Activated B cell treated with CpG ODN at 0.5 μM for 24 hours (primary cell): ENCODE results near the gene GSAP. TPM values are rescaled to one million over a fixed set of nuclear protein-coding genes. Genes with fewer than 3 reads are reported as not detected.

Experiments
- ATAC-seq: fragments of 200-7000 bp; cut with Tn5 transposase; one replicate; pipeline ENCODE4 v1.10.0; 2021; ENCODE audit warnings: low read depth, mild to moderate bottlenecking, moderate library complexity
- CTCF ChIA-PET: fragments of 350-600 bp; sonication (Branson Sonifier 250); formaldehyde crosslinking; loops from one replicate; lab custom pipeline; 2021; ENCODE audit warnings: antibody characterized with exemption; lab: Charles Lee
- POLR2A ChIA-PET: fragments of 350-600 bp; sonication (Branson Sonifier 250); formaldehyde crosslinking; loops from one replicate; lab custom pipeline; 2021; ENCODE audit warnings: antibody characterized with exemption; lab: Charles Lee
- DNase-seq: peaks from one replicate; pipeline ENCODE4 v3.0.0; 2022
- H3K27ac Mint-ChIP-seq: one replicate; pipeline ENCODE4 v1.8.0; 2020; ENCODE audit warnings: mixed read lengths
- H3K27me3 Mint-ChIP-seq: one replicate; pipeline ENCODE4 v1.8.0; 2021; ENCODE audit warnings: mixed read lengths
- H3K36me3 Mint-ChIP-seq: one replicate; pipeline ENCODE4 v1.8.0; 2021; ENCODE audit warnings: low read depth, mixed read lengths
- H3K4me1 Mint-ChIP-seq: one replicate; pipeline ENCODE4 v1.8.0; 2021; ENCODE audit warnings: mixed read lengths
- H3K4me3 Mint-ChIP-seq: one replicate; pipeline ENCODE4 v1.8.0; 2020; ENCODE audit warnings: mild to moderate bottlenecking, mixed read lengths
- H3K9me3 Mint-ChIP-seq: one replicate; pipeline ENCODE4 v1.8.0; 2020; ENCODE audit warnings: mixed read lengths
- CTCF ChIP-seq: fragments of 200-600 bp; IDR thresholded peaks from one replicate; pipeline ENCODE4 v1.8.0; 2022; ENCODE audit warnings: antibody characterized with exemption, mild to moderate bottlenecking
- intact Hi-C: fragments of 100-400 bp; cut with micrococcal nuclease; formaldehyde crosslinking; loops from one replicate; pipeline ENCODE4 v1.15.1; 2024
- total RNA-seq: library from RNA; stranded (reverse); gene quantifications from 2 replicates; pipeline ENCODE4 v1.2.3, GENCODE V29; 2022

GSAP gene
- total RNA-seq, 1 donor from 2014 or later = 91.2 TPM

- intact Hi-C loops = no loop called here
- no peaks in the 10 kb centered on the region for H3K9me3 Mint-ChIP-seq
- ChIA-PET POLR2A (no interaction called here), CTCF (no interaction called here)
- H3K36me3 Mint-ChIP-seq = no peaks in the 10 kb centered on the region
- H3K27ac Mint-ChIP-seq = no peak overlapping the region
- no peak for ATAC-seq
- DNase-seq = no peak
- peaks cover 12% of the 10 kb centered on the region for H3K4me1 Mint-ChIP-seq
- no peak for TF ChIP-seq CTCF
- no peaks in the 10 kb centered on the region for H3K27me3 Mint-ChIP-seq
- H3K4me3 Mint-ChIP-seq = no peak overlapping the region
Measured at GRCh38 chr7:77450054-77450453, 33.9 kb upstream of the GSAP start.

- POLR2A ChIA-PET = no interaction called here
- Mint-ChIP-seq H3K27me3 (no peaks in the 10 kb centered on the region), H3K4me3 (no peak overlapping the region), H3K9me3 (no peaks in the 10 kb centered on the region), H3K36me3 (no peaks in the 10 kb centered on the region), H3K27ac (no peak overlapping the region), H3K4me1 (peaks cover 5% of the 10 kb centered on the region)
- CTCF ChIA-PET = no interaction called here
- TF ChIP-seq CTCF = no peak
- intact Hi-C loops = loop anchor here (2.0 kb wide), 1 partner anchor 19 kb away; no protein-coding TSS in a partner anchor
- no peak for ATAC-seq
- DNase-seq = no peak
Measured at GRCh38 chr7:77447616-77448015, 31.5 kb upstream of the GSAP start.

GRCh38 chr7:77444123-77444522 lies 28.0 kb upstream of the GSAP start:
- ATAC-seq (no peak), DNase-seq (no peak)
- no peak for TF ChIP-seq CTCF
- Mint-ChIP-seq H3K36me3 (no peaks in the 10 kb centered on the region), H3K27ac (no peak overlapping the region), H3K9me3 (no peaks in the 10 kb centered on the region), H3K27me3 (no peaks in the 10 kb centered on the region), H3K4me3 (no peak overlapping the region), H3K4me1 (no peaks in the 10 kb centered on the region)
- ChIA-PET POLR2A (interaction anchor here (0.7 kb wide), 1 partner anchor 11 kb away, joined by 7 read pairs; no protein-coding TSS in a partner anchor), CTCF (no interaction called here)
- intact Hi-C loops = loop anchor here (5.0 kb wide), 1 partner anchor 33 kb away; no protein-coding TSS in a partner anchor

GRCh38 chr7:77443042-77443441 lies 26.9 kb upstream of the GSAP start:
- H3K9me3 Mint-ChIP-seq = no peaks in the 10 kb centered on the region
- H3K4me3 Mint-ChIP-seq = no peak overlapping the region
- POLR2A ChIA-PET = no interaction called here
- intact Hi-C loops = loop anchor here (5.0 kb wide), 1 partner anchor 34 kb away; no protein-coding TSS in a partner anchor
- DNase-seq (no peak), ATAC-seq (no peak)
- no peaks in the 10 kb centered on the region for H3K4me1 Mint-ChIP-seq
- CTCF ChIA-PET = no interaction called here
- H3K27me3 Mint-ChIP-seq = no peaks in the 10 kb centered on the region
- no peak overlapping the region for H3K27ac Mint-ChIP-seq
- H3K36me3 Mint-ChIP-seq = no peaks in the 10 kb centered on the region
- no peak for TF ChIP-seq CTCF

- CTCF ChIA-PET = no interaction called here
- TF ChIP-seq CTCF = no peak
- DNase-seq = no peak
- intact Hi-C loops = loop anchor here (5.0 kb wide), 1 partner anchor 35 kb away; no protein-coding TSS in a partner anchor
- POLR2A ChIA-PET = no interaction called here
- Mint-ChIP-seq H3K4me1 (no peaks in the 10 kb centered on the region), H3K27me3 (no peaks in the 10 kb centered on the region), H3K36me3 (no peaks in the 10 kb centered on the region), H3K27ac (no peak overlapping the region), H3K4me3 (no peak overlapping the region), H3K9me3 (no peaks in the 10 kb centered on the region)
- no peak for ATAC-seq
Measured at GRCh38 chr7:77442636-77443035, 26.5 kb upstream of the GSAP start.
